ENCODE results near the gene ADNP2.
"Not testable (repeated sequence)": the region's sequence is repeated elsewhere in the genome, so short reads cannot be mapped to it uniquely, and the experiment has no call there.

ADNP2 gene

DNA sequence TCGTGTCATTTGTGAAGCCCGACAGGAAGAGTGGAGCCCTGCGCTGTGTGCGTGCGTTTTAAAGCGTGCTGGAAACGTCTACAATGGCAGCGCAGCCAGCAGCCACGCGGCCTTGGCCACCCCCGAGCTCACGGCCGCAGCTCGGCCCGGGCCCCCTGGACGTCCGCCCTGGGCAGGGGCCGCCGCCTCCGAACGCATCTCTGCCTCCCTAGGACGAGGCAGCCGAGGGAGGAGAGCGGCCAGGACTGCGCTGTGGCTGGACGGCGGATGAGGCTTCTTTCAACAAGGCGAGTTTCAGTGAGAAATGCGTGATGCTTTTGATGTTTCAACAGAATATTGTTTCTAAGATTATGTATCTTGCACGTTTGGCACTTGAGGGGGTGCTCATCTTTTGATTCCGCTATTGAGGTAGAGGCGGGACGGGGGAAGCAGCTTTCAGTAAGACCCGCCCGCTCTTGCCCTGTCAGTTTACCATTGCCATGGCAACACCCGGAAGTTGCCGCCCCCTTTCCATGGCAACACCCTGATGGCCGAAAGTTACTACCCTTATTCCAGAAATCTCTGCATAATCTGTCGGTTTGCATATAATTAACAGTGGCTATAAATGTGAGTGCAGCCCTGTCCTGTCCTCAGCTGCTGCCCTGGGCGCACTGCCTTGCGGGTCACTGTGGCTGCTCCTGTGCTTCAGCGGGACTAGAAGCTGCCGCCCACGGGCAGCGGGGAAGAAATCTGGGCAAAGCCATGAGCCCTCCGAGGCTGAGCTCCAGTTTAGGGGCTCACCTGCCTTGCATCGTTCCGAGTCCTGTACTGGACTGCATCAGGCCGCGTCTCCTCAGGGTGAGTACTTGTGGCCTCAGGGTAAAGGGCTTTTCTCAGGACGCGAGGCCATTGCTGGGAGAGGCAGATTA, 38.6 kb downstream of the ADNP2 start:
- peak; percentile 71 for DNase-seq

DNA sequence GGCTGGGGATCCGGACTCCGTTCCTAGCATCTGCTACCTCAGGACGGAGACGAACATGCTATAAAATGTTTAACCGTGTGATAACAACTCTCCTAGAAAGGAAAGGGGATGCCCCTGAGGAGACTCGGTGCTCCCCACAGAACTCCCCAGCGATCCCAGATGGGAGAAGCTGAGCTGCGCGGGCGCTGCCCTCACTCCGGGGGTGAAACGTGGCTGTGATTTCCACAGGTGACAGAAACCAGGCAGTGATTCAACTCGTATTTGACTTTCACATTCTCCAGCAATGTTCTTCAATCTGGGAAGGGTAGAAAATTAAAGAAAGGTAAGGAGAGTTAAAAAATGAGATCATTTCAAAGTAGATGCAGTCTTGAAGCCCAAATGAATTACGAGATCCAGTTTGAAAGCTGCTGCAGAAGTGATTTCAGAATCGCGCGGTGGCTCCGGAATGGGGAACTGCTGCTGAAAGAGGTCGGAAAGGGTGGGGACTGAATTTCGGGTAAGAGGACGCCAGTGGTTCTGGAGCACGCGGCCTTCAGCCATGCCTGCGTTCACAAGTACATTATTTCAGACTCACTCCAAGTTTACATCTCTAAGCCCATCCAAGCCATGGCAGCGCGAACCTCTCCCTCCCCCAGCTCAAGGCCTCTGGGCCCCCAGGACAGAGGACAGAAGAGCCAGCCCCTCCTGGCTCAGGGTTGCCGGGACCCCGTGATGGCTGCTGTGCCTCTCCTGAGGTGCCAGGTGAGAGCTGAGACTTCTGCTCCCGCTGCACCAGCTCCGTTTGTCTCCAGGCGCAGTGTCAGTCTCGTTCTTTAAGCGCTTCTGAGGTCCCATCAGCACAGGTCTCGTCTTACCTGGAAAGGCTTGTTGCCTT, 39.5 kb downstream of the ADNP2 start:
- DNase-seq = no peak

DNA sequence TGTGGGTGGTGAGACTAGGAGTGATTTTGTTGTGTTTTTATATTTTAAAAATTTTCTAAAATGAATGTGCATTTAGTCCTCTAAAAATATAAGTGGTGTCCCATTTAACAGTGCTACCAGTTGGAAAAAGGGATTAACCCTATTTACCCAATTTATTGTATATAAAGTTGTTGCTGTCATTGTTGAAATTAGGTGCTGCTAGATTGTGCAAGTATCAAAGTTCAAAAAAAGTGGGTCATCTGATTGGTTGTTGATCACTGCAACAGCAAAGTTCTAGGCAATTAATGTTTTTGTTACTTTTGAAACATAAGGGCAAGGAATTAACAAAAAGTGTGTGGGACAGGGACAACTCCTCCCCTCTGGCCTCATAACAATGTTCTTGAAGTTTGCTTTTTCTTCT, 40.6 kb downstream of the ADNP2 start:
- no peak for DNase-seq

DNA sequence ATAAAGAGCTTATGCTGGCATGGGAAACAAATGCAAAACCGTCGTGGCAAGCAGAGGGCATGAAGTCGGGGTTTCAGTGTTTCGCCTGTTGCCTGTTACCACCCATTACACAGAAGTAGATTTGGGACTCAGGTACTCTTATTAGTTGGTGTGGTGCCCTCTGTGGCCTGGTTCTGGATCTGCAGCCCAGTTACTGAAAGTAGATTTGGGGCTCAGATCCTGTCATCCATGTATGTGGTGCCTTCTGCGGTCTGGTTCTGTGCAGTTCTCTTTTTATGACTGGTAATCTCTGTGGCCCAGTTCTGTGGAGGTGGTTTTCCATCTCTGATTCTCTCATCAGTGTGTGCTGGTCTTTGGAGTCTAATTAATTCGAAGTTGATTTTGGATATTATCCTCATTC, 45.2 kb downstream of the ADNP2 start:
- peak; percentile 15 for DNase-seq

DNA sequence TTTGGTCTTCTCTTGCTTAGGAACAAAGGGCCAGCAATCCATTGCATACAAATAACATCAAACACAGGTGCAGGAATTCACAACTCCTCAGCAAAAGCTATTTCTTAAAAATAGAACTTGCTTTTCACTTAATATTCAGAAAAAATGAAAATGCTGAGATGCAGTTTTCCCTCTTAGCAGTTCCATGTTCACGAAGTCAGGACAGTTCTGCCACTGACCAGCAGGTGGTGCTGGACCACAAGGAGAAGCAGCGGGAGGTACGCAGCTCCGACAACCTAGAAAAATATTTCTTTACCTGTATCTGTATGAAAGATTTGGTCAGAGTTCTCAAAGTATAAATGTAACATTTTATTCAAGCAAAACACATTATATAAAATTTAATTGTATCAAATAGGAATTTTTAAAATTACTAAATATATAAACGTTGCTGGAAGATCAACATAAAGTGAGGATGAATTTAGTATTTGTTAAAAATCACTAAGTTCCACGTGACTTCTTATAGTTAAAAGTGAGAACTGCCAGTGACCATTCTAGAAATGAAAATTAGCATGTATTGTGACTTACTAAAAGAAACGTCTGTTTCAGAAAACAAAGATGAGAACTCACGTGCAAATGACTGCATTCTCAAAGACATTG, 48.8 kb downstream of the ADNP2 start:
- DNase-seq = peak; percentile 43

DNA sequence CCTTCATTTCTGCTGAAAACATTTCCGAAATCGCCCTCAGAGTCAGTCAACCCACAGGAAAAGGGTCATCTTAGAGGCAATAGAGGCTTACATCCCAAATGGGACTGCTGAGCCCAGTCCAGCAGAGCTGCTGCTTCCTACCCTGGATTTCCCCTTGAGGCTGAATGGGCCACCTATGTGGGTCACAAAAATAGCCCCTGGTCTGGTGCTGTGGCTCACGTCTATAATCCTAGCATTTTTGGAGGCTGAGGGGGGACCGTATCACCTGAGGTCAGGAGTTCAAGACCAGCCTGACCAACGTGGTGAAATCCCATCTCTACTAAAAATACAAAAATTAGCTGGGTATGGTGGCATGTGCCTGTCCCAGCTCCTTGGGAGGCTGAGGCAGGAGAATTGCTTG, 49.3 kb downstream of the ADNP2 start:
- DNase-seq = no peak

DNA sequence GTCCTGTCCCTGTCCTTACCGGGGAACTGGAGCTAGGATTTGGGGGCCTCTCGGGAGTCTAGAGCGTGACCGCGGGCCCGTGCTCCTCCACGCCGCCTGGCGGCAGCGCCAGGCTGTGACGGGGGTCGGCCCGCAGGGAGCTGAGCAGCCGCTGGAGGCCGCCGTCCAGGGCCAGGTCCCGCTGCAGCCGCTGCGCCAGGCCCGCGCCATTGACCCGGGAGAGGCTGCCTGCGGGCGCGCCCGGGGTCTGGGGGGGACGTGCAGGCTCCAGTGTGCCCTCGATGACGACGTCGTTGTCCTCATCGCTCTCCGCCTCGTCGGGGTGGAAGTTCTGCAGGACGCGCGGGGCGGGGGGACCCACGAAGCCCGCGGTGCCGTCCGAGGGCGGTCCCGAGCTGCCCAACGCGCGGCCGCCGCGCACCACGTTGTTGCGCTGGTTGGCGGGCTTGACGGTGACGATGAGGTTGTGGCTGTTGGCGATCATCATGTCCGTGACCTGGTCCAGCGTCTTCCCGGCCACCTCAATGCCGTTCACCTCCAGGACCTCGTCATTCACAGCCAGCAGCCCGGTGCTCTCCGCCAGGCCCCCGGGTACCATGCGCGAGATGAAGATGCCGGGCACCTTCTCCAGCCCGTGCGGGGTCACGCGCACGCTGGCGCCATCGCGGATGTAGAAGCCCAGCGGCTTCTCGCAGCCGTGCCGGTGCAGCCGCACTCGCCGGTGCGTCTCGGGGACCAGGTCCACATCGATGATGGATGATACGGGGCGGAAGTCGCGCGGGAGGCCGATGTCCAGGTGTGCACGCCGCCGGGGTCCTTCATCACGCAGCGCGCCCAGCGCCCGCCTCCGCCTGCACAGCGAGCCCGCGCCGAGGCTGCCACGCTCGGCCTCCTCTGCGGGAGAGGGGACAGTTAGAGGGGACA, 50.9 kb downstream of the ADNP2 start:
- no peak for DNase-seq

DNA sequence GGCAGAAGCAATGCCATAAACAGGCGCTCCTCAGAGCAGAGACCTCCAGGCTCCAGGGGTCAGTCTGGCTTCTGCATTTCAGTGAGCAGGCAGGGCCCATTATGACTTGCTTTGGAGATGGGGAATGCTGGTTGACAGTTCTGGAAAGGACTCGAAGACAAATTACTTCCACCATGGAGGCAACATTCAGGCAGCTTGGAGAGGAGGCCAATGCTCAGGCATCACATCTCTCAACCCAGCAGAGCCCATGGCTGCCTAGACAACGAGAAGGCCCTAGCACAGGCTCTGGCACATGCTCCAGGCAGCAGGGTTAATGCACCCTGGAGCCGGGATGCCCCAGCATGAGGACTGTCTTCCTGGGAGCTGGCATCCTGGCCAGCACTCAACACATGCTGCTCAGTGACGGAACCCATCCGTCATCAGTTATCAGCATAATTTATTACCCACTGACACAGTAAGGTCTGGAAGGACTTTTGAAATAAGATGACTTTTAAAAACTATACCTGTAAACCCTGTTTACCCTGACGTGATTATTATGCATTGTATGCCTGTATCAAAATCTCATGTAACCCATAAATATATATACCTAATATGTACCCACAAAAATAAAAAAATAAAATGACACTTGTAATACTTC, 52.8 kb downstream of the ADNP2 start:
- DNase-seq = no peak

DNA sequence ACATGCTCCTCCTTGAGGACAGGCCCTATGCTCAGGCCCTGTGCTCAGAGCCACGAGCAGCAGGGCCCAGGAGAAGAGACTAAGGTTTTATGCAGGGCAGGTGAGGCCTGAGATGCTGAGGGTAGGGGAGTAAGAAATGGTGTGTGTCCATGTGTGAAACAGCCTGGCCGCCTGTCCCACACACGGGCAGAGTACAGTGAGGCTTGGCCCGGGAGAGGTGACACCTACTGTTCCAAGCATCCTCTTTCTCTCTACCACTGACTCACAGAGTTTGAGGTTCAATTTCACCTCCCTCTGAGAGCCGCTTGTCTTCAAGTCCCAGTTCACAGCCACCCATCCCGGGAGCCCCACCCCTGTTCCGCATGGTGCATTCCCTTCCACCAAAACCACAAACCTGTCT, 54.1 kb downstream of the ADNP2 start:
- no peak for DNase-seq

DNA sequence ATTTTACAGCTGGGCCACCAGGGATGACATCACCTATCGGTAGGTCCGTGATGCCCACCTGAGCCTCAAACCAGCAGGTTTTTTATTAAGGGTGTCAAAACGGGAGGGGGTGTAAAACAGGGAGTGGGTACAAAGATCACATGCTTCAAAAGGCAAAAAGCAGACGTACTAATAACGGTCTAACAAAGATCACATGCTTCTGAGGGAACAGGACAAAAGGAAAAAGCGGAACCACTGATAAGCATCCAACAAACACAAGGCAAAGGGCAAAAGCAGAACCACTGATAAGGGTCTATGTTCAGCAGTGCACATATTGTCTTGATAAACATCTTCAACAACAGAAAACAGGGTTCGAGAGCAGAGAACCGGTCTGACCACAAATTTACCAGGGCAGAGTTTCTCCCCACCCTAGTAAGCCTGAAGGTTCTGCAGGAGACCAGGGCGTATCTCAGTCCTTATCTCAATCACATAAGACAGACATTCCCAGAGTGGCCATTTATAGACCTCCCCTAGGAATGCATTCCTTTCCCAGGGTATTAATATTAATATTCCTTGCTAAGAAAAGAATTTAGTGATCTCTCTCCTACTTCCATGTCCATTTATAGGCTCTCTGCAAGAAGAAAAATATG, 55.8 kb downstream of the ADNP2 start:
- DNase-seq = not testable (repeated sequence)

DNA sequence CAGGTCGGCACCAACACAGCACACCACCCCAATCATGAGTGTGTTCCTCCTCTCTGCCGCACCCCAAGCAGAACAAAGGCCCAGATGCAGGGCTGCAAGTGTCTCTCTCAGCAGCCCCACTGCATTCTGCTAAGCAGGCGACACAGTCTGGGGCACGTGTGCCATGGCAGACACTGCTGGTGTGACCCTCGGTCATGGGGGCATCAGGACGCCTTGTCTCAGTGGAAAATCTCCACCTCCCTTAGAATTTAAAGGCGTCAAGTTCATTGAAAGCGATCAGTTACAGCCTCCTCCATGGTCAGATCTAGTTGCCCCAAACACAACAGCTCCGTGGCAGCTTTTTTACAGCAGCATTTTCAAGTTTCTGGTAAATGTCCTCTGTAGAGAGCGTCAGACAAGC, 57.2 kb downstream of the ADNP2 start:
- DNase-seq = no peak

DNA sequence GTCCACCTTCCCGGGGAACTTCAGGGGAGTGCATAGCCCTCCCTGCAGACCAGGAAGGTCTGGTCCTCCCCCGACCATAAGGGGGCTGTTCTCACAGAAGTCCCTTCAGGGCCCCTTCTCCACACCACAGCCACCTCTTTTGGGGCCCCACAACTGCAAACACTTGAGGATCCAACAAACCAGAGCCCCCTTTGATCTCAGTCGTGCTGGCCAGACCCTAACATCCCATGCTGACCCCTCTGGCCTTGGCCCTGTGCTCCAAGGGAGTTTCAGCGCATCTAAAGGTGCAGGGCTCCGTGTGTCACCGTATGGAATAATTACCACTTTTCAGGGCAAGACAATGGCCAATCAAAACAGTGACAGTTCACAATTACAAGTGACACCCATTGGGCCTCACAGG, 57.7 kb downstream of the ADNP2 start:
- DNase-seq = no peak

DNA sequence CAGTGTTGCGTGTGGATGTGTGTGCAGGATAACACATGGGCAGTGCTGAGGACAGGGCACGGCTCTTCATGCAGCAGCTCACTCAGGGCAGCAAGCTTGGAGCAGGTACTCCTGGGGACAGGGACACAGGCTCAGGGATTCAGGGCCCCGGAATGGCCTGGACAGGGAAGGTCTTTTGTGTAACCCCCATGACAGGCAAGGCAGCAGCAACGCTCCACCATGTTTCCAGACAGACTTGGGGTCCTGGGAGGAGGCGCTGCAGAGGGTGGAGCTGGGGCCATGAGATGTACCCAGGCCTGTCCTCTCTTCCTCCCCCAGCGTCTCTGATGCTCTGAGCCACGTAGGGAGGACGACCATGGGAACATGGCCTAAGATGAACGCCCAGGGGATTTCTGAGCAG, 58.3 kb downstream of the ADNP2 start:
- DNase-seq = no peak

DNA sequence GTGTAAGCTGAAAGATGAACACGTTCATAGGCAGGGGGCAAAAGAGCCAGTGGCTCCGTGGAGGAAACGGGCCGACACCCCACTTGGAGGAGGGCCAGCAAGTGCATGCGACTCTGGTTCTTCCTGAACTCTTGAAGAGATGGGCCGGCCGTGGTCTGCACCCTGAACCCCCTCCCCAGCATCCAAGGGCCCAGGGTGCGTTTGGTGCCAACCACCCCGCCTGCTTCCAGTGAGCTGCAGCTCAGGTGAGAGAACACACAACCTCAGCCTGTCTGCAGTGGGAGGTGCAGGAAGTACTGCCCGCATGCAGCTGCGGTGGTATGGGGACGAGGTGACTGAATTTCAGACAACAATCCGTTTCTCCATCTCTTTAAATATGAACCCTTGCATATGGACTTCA, 58.9 kb downstream of the ADNP2 start:
- DNase-seq = no peak

DNA sequence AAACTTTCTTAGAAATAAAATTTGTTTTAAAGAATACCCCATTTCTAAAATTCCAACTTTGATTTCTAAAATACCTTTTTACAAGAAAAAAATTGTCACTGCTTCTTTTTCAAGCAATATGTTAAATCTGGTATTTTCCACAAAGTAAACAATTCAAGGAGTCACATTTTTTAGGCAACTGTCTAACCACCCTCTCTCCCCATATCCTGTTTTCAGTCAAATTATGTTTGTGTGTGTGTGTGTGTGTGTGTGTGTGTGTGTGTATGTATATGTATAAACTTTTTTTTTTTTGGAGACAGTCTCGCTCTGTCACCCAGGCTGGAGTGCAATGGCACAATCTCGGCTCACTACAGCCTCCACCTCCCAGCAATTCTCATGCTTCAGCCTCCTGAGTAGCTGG, 59.3 kb downstream of the ADNP2 start:
- DNase-seq = no peak

DNA sequence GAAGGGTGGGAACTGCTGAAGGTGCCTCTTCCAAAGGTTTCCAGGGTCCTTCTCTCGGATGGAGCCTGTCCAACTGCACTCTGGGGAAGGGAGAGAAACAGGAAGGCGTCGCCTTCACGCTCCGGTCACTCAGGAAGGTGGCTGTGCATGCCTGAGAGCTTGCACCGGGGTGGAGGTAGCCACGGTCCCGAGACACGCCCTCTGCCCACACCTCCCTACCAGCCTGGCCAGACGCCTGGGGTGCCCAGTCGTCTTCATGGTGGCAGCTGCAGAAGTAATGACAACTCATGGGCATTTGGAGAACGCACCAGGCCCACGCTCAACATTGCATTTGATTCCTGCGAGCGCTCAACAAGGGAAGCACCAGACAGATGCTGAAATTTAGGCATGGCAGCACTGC, 59.9 kb downstream of the ADNP2 start:
- no peak for DNase-seq

DNA sequence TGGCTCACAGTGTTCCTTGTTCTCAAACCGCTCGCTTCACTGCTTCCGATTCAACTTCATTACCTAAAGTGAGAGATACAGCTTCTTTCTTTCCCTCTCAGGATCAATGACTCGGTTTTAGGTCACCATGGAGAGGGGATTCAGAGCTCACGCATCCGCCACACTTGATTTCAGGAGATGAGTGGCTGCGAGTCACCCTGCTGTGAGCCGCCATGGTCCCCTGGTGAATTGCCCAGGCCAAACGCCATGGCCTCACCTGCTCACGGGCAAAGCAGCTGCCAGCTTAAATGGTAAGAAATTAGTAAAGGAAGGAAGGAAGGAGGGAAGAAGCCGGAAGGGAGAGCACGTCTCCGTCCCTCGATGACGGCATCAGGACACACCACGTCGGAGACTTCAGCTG, 60.5 kb downstream of the ADNP2 start:
- DNase-seq = no peak

DNA sequence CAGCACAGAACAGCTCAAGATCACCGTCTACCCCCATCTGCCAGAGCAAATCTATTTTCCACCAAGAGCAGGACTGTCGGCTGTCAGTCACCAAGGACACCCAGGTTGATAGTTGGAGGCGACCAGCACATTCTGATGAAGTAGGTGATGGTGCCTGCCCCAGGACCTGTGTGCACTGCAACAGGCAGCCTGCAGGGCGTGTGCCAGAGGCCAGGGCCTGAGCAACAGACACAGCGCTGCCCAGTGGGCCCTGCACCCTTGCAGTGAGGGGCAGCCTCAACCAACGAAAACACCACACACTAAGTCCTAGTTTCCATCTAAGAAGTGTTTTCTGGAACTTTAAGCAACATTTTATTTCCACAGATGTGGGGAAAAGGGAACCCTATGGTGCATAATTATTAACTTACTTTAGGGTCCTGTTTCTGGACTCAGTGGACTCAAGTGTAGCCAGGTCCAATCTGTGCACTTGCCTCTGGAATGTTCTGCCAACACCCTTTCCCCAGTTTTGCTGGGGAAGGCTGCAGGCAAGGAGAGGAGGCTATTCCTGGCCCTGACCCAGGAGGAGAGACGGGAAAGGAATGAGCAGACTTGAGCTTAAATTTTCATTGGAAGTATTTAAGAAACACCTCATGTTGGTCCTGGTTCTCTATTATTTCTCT, 61.5 kb downstream of the ADNP2 start:
- no peak for DNase-seq

DNA sequence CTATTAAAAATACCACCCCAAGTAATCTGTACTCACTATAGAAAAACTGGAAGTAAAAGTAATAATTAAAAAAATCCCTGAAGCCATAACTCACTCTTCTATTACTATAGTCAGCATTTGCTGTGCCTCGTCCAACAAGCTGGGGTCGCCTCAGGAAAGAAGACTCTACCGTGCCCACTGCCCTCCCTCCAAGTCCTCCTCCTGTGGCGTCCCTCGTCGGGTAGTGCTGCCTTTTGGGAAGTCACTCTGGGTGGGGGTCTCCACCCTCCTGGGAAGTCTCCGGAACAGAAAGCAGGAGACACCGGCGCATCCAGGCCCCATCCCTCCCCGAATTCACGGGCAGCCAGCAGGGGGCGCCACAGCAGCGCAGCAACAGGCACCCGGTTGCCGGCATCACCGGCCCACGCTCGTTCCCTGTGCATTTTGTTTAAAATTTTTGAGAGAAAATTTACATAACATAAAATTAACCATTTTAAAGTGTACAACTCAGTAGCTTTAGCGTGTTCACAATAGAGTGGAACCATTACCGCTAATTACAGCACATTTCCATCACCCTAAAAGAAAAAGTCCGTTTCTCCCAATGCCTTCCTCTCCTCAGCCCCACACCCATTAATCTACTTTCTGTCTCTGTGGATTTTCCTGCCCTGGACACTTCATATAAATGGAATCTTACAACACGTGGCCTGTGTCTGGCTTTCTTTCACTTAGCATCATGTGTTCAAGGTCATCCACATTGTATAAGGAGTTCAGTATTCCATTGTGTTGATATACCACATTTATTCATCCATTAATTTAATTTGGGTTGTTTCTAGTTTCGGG, 62.2 kb downstream of the ADNP2 start:
- no peak for DNase-seq

DNA sequence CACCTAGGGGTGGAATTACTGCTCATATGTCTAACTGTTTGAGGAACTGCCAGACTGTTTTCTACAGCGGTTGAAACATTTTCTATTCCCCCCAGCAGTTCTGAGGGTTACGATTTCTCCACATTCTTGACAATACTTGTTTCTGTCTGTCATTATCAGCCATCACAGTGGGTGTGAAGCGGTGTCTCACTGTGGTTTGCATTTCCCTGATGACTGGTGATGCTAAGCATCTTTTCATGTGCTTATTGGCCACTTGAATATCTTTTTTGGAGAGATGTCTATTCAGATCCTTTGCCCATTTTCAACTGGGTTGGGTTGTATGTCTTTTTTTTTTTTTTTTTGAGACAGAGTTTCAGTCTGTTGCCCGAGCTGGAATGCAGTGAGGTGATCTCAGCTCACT, 63.0 kb downstream of the ADNP2 start:
- no peak for DNase-seq

All from NCI-H1105 (cell line).